CD14-positive monocyte (primary cell): ENCODE measurements around the gene LASP1NB.

Experiments
- DNase-seq, 3 donors: peaks; one replicate each; pipeline ENCODE4 v3.0.0-alpha.2; 2011 to 2022
- H2AFZ ChIP-seq: 2 replicates; pipeline ENCODE4 v1.6.0; 2012; ENCODE audit warnings: mild to moderate bottlenecking, low read depth, low read length, inconsistent platforms; ENCODE audit not compliant: insufficient read depth, poor library complexity, severe bottlenecking
- H3K27ac ChIP-seq, 2 donors: 1 replicate in 1 of 2; 2 replicates in 1 of 2; pipeline ENCODE4 v1.5.1; 2012 to 2013; ENCODE audit warnings: low read length in 2 of 2, control low read depth in 1 of 2, inconsistent platforms in 1 of 2, low read depth in 1 of 2, mild to moderate bottlenecking in 1 of 2
- H3K27me3 ChIP-seq, 2 donors: one replicate each; pipeline versions ENCODE4 v1.6.0 to v1.6.1; 2011 to 2013; ENCODE audit warnings: low read length in 2 of 2; ENCODE audit not compliant: control insufficient read depth in 2 of 2, insufficient read depth in 2 of 2
- H3K36me3 ChIP-seq, 2 donors: replicated peaks in 1 of 2; 1 replicate in 1 of 2; 2 replicates in 1 of 2; pipeline versions ENCODE4 v1.5.1 to v1.6.1; 2012 to 2013; ENCODE audit warnings: low read length in 2 of 2, control low read depth in 1 of 2, inconsistent platforms in 1 of 2, mild to moderate bottlenecking in 1 of 2; ENCODE audit not compliant: insufficient read depth in 2 of 2, control insufficient read depth in 1 of 2
- H3K4me1 ChIP-seq, 2 donors: 1 replicate in 1 of 2; 2 replicates in 1 of 2; pipeline versions ENCODE4 v1.5.1 to v1.6.1; 2012 to 2013; ENCODE audit warnings: low read length in 2 of 2, control low read depth in 1 of 2, inconsistent platforms in 1 of 2, mild to moderate bottlenecking in 1 of 2, moderate library complexity in 1 of 2; ENCODE audit not compliant: insufficient read depth in 2 of 2, control insufficient read depth in 1 of 2
- H3K4me2 ChIP-seq: replicated peaks from 2 replicates; pipeline ENCODE3; 2012; ENCODE audit warnings: low read length, moderate library complexity, mild to moderate bottlenecking; ENCODE audit not compliant: poor library complexity, severe bottlenecking; ENCODE audit errors: extremely low read depth
- H3K4me3 ChIP-seq, 3 experiments: fragments of 200-600 bp in 1 of 3; sonication (generic) in 1 of 3; replicated peaks in 1 of 3; 1 replicate in 2 of 3; 2 replicates in 1 of 3; pipeline ENCODE4 v1.5.1; 2011 to 2013; ENCODE audit warnings: low read length in 3 of 3, mild to moderate bottlenecking in 3 of 3, control low read depth in 2 of 3, low read depth in 2 of 3, inconsistent platforms in 1 of 3, moderate library complexity in 1 of 3
- H3K79me2 ChIP-seq: 2 replicates; pipeline ENCODE4 v1.6.0; 2012; ENCODE audit warnings: mild to moderate bottlenecking, control low read depth, inconsistent platforms, low read length, moderate library complexity; ENCODE audit not compliant: insufficient read depth
- H3K9ac ChIP-seq: 2 replicates; pipeline ENCODE4 v1.6.0; 2017; ENCODE audit warnings: low read length, mild to moderate bottlenecking; ENCODE audit not compliant: insufficient read depth, poor library complexity, severe bottlenecking
- H3K9me3 ChIP-seq, 2 donors: replicated peaks in 1 of 2; 1 replicate in 1 of 2; 2 replicates in 1 of 2; pipeline versions ENCODE4 v1.5.1 to v1.6.1; 2012 to 2013; ENCODE audit warnings: low read length in 2 of 2, control low read depth in 1 of 2; ENCODE audit not compliant: control insufficient read depth in 1 of 2, insufficient read depth in 1 of 2
- H4K20me1 ChIP-seq: 2 replicates; pipeline ENCODE4 v1.6.0; 2012; ENCODE audit warnings: mild to moderate bottlenecking, low read length, control low read depth, moderate library complexity; ENCODE audit not compliant: insufficient read depth
- H3K27ac Mint-ChIP-seq, 7 donors: one replicate each; pipeline ENCODE4 v1.8.0; 2020; ENCODE audit warnings: mild to moderate bottlenecking in 7 of 7, mixed read lengths in 7 of 7, moderate library complexity in 6 of 7, inconsistent platforms in 2 of 7
- H3K27me3 Mint-ChIP-seq, 3 donors: one replicate each; pipeline ENCODE4 v1.8.0; 2021 to 2022; ENCODE audit warnings: low read depth in 3 of 3, mild to moderate bottlenecking in 3 of 3, mixed read lengths in 3 of 3, moderate library complexity in 3 of 3, inconsistent platforms in 1 of 3
- H3K36me3 Mint-ChIP-seq, 2 donors: one replicate each; pipeline ENCODE4 v1.8.0; 2020; ENCODE audit warnings: mixed read lengths in 2 of 2, inconsistent platforms in 1 of 2, mild to moderate bottlenecking in 1 of 2
- H3K4me1 Mint-ChIP-seq: one replicate; pipeline ENCODE4 v1.8.0; 2020; ENCODE audit warnings: mild to moderate bottlenecking, mixed read lengths
- H3K4me3 Mint-ChIP-seq, 2 donors: one replicate each; pipeline ENCODE4 v1.8.0; 2020; ENCODE audit warnings: mild to moderate bottlenecking in 2 of 2, mixed read lengths in 2 of 2, moderate library complexity in 1 of 2
- H3K9me3 Mint-ChIP-seq, 7 donors: one replicate each; pipeline ENCODE4 v1.8.0; 2020 to 2022; ENCODE audit warnings: mixed read lengths in 7 of 7, mild to moderate bottlenecking in 6 of 7, moderate library complexity in 6 of 7, inconsistent platforms in 2 of 7
- WGBS: methylation state at CpG from one replicate; pipeline ENCODE4 v1.1.5; 2013; ENCODE audit warnings: missing lambda C conversion rate; ENCODE audit not compliant: insufficient coverage; 5-methylcytosine and 5-hydroxymethylcytosine counted together
- intact Hi-C, 2 donors: fragments of 100-400 bp; cut with micrococcal nuclease; formaldehyde crosslinking; loops; one replicate each; pipeline versions ENCODE4 v1.15.0 to v1.15.1; 2023
- TF ChIP-seq, protein P1 (sequence below): fragments of 200-600 bp; IDR thresholded peaks from one replicate; pipeline ENCODE4 v1.8.0; 2022; ENCODE audit warnings: antibody characterized with exemption, mild to moderate bottlenecking

LASP1NB gene

DNA sequence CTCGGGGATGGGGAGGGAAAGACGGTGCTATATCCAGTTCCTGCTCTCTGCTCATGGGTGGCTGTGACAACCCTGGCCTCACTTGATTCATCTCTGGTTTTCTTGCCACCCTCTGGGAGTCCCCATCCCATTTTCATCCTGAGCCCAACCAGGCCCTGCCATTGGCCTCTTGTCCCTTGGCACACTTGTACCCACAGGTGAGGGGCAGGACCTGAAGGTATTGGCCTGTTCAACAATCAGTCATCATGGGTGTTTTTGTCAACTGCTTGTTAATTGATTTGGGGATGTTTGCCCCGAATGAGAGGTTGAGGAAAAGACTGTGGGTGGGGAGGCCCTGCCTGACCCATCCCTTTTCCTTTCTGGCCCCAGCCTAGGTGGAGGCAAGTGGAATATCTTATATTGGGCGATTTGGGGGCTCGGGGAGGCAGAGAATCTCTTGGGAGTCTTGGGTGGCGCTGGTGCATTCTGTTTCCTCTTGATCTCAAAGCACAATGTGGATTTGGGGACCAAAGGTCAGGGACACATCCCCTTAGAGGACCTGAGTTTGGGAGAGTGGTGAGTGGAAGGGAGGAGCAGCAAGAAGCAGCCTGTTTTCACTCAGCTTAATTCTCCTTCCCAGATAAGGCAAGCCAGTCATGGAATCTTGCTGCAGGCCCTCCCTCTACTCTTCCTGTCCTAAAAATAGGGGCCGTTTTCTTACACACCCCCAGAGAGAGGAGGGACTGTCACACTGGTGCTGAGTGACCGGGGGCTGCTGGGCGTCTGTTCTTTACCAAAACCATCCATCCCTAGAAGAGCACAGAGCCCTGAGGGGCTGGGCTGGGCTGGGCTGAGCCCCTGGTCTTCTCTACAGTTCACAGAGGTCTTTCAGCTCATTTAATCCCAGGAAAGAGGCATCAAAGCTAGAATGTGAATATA is 4.8 kb upstream of the LASP1NB start:
- H3K4me1 Mint-ChIP-seq, result peaks cover 38% of the 10 kb centered on the region
- peaks cover 0 to 3% (median 0%) of the 10 kb centered on the region in 3 donors for H3K27me3 Mint-ChIP-seq
- H3K36me3 Mint-ChIP-seq, result peaks cover 43 to 58% of the 10 kb centered on the region in 2 donors
- Histone ChIP-seq H3K9ac (no peak overlapping the region), H3K4me3 (no peak overlapping the region), H3K4me2 (no peak overlapping the region), H3K36me3 (peaks cover 50 to 57% of the 10 kb centered on the region in 2 donors), H3K27ac (no peak overlapping the region), H3K79me2 (no peaks in the 10 kb centered on the region), H2AFZ (no peak overlapping the region), H3K27me3 (no peaks in the 10 kb centered on the region), H3K4me1 (peaks cover 14 to 28% of the 10 kb centered on the region in 2 donors), H3K9me3 (no peaks in the 10 kb centered on the region), H4K20me1 (peaks cover 69% of the 10 kb centered on the region)
- H3K9me3 Mint-ChIP-seq, result no peaks in the 10 kb centered on the region
- 94% methylated on average over 4 of the region's 9 CpGs for WGBS
- no peak for DNase-seq
- H3K4me3 Mint-ChIP-seq, result peak overlapping the region in 1 of 2 donors; percentile 31
- H3K27ac Mint-ChIP-seq, result peak overlapping the region in 6 of 7 donors; percentile 21 to 69 (median 51)
- intact Hi-C loops, result no loop called here
- TF ChIP-seq, protein P1, sequence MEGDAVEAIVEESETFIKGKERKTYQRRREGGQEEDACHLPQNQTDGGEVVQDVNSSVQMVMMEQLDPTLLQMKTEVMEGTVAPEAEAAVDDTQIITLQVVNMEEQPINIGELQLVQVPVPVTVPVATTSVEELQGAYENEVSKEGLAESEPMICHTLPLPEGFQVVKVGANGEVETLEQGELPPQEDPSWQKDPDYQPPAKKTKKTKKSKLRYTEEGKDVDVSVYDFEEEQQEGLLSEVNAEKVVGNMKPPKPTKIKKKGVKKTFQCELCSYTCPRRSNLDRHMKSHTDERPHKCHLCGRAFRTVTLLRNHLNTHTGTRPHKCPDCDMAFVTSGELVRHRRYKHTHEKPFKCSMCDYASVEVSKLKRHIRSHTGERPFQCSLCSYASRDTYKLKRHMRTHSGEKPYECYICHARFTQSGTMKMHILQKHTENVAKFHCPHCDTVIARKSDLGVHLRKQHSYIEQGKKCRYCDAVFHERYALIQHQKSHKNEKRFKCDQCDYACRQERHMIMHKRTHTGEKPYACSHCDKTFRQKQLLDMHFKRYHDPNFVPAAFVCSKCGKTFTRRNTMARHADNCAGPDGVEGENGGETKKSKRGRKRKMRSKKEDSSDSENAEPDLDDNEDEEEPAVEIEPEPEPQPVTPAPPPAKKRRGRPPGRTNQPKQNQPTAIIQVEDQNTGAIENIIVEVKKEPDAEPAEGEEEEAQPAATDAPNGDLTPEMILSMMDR, result no peak

DNA sequence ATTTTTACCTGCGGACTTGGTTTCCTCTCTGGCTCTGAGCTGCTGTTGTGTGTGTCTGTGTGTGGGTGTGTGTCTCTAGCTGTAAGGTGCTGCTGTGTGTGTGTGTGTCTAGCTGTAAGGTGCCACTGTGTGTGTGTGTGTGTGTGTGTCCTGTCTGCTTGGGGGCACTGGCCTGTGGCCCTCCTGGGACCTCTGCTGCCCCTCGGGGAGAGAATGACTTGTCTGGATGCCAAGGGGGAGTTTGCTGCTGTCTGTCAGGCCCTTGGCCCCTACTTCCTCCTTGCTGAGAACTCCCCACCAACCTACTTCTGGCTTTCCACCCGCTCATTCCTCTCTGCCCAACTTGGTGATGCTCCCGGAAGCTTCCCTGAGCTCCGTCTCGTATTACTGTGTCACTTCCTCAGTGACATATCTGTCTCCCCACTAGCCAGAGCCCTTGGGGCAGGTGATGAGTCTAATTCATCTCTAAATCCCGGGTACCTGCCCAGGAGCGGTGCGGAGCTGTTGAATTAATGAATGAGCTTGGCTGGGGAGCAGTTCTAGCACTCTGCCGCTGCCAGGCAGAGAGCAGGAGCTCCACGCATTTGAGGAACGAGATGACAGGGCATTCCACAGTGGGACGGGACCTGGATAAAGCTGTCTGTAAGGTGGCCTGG is 3.5 kb upstream of the LASP1NB start:
- no peaks in the 10 kb centered on the region for H3K79me2 ChIP-seq
- intact Hi-C loops, result no loop called here
- Mint-ChIP-seq H3K36me3 (peaks cover 34 to 46% of the 10 kb centered on the region in 2 donors), H3K9me3 (no peaks in the 10 kb centered on the region), H3K4me3 (no peak overlapping the region), H3K27me3 (no peaks in the 10 kb centered on the region), H3K27ac (peak overlapping the region; percentile 37 to 86 (median 75)), H3K4me1 (peaks cover 51% of the 10 kb centered on the region)
- H3K9ac ChIP-seq, result no peak overlapping the region
- TF ChIP-seq, protein P1, result no peak
- H4K20me1 ChIP-seq, result peaks cover 58% of the 10 kb centered on the region
- WGBS, result 52% methylated on average over 9 of the region's 13 CpGs
- DNase-seq, result peak in 2 of 3 donors; percentile 11 to 56
- no peak overlapping the region for H3K4me3 ChIP-seq
- H3K9me3 ChIP-seq, result no peaks in the 10 kb centered on the region
- H3K27me3 ChIP-seq, result no peaks in the 10 kb centered on the region
- no peak overlapping the region for H2AFZ ChIP-seq
- peak overlapping the region; percentile 27 to 60 for H3K27ac ChIP-seq
- peaks cover 27 to 40% of the 10 kb centered on the region in 2 donors for H3K4me1 ChIP-seq
- H3K4me2 ChIP-seq, result no peak overlapping the region
- H3K36me3 ChIP-seq, result peaks cover 37 to 44% of the 10 kb centered on the region in 2 donors
